Activated naive CD8-positive, alpha-beta T cell treated with anti-CD3 and anti-CD28 coated beads for 36 hours (primary cell): Measurements from ENCODE around the gene FERMT1. TPM values are rescaled to one million over a fixed set of nuclear protein-coding genes. Genes with fewer than 3 reads are reported as not detected.

Experiments
- DNase-seq: peaks from one replicate; pipeline ENCODE4 v3.0.0; 2021
- H3K27ac Mint-ChIP-seq: one replicate; pipeline ENCODE4 v1.8.0; 2022; ENCODE audit warnings: mild to moderate bottlenecking, moderate library complexity, mixed read lengths
- H3K27me3 Mint-ChIP-seq: one replicate; pipeline ENCODE4 v1.8.0; 2022; ENCODE audit warnings: mild to moderate bottlenecking, mixed read lengths
- H3K36me3 Mint-ChIP-seq: one replicate; pipeline ENCODE4 v1.8.0; 2021; ENCODE audit warnings: mild to moderate bottlenecking, mixed read lengths
- H3K4me1 Mint-ChIP-seq: one replicate; pipeline ENCODE4 v1.8.0; 2021; ENCODE audit warnings: mixed read lengths
- H3K4me3 Mint-ChIP-seq: one replicate; pipeline ENCODE4 v1.8.0; 2022; ENCODE audit warnings: mild to moderate bottlenecking, moderate library complexity, mixed read lengths
- H3K9me3 Mint-ChIP-seq: one replicate; pipeline ENCODE4 v1.8.0; 2022; ENCODE audit warnings: mixed read lengths
- total RNA-seq, 2 experiments: library from RNA; stranded (reverse); gene quantifications; one replicate each; pipeline ENCODE4 v1.2.3, GENCODE V29; 2021

The FERMT1 gene
- total RNA-seq, 2 experiments from 2014 or later, result 0.32 to 0.52 TPM

DNA sequence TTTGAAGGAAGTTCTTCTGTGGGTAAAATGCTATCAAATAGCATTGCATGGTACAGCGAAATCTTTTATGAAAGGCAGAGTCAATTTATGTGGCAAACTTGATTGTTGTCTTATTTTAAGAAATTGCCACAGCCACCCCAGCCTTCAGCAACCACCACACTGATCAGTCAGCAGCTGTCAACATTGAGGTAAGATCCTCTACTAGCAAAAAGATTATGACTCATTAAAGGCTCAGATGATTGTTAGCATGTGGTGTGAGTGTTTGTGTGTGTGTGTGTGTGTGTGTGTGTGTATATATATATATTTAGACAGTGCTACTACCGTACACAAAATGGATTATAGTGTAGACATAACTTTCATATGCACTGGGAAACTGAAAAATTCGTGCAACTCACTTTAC lies 96.8 kb downstream of the FERMT1 start:
- H3K4me3 Mint-ChIP-seq, result no peak overlapping the region
- peaks cover 31% of the 10 kb centered on the region for H3K4me1 Mint-ChIP-seq

More for the DNA sequence above, 96.8 kb downstream of the FERMT1 start:
- no peak for DNase-seq
- H3K36me3 Mint-ChIP-seq, result peaks cover 46% of the 10 kb centered on the region
- H3K9me3 Mint-ChIP-seq, result peaks cover 2% of the 10 kb centered on the region
- H3K27ac Mint-ChIP-seq, result no peak overlapping the region
- no peaks in the 10 kb centered on the region for H3K27me3 Mint-ChIP-seq

Other genes with a start within 250 kb of the FERMT1 start
- gene CHGB, start 211.5 kb downstream of the FERMT1 start, total RNA-seq, result under 1 TPM; 0.10 to 0.16 TPM
- gene TRMT6, start 172.5 kb downstream of the FERMT1 start, total RNA-seq, result 10 to 100 TPM; 33.1 to 34.1 TPM
- 10 to 100 TPM; 34.7 to 35.2 TPM for gene MCM8, start 172.4 kb downstream of the FERMT1 start, total RNA-seq
- 10 to 100 TPM; 55.9 to 58.9 TPM for gene CRLS1, start 116.9 kb downstream of the FERMT1 start, total RNA-seq
- gene LRRN4, start 69.0 kb downstream of the FERMT1 start, total RNA-seq, result not detected